GM19395 (cell line): ENCODE data around the gene MGA.

Experiments
- ATAC-seq: cut with Tn5 transposase; IDR thresholded peaks from one replicate; pipeline ENCODE4 v1.9.1; 2021; ENCODE audit warnings: mild to moderate bottlenecking, moderate library complexity; ENCODE audit not compliant: unreplicated experiment

MGA gene

GRCh38 chr15:41804916-41805666 is 144.9 kb downstream of the MGA start:
- no peak for ATAC-seq

DNA sequence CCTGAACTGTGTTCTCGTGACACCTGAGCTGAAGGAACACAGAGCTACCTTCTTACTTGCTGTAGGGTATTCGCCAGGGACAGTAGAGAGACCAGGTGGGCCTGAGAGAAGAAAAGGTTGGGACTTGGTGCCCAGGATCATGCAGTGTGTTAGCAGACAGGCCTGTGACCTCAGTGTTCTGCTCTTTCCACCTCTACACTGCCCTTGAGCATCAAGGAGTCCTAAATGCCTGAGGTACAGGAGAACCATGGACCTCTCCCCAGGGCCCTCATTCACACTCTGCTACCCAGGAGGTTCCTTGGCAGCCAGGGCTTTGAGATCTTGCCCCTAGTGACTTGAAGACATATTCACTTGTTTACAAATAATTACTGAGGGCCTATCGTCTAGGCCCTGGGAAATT is 145.5 kb downstream of the MGA start:
- ATAC-seq: no peak

- ATAC-seq: no peak
These were observed 146.3 kb downstream of the MGA start for GRCh38 chr15:41806291-41807181.

DNA sequence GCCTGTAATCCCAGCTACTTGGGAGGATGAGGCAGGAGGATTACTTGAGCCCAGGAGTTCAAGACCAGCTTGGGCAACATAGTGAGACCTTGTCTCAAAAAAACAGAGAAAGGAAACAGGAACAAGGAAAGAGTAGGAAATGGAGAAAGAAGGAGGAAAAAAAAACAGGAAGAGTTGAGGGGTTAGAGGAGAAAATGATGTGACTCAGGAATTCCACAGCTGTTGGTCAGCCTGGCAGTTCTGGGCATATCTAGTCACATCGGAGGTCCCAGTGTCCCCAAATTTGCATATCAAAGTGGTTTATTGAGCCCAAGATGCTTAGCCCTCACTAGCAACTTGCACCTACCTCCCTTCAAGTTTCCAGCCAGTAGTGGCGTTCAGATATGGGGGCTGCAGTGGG is 148.9 kb downstream of the MGA start:
- no peak for ATAC-seq

GRCh38 chr15:41809526-41810220 is 149.5 kb downstream of the MGA start:
- no peak for ATAC-seq

DNA sequence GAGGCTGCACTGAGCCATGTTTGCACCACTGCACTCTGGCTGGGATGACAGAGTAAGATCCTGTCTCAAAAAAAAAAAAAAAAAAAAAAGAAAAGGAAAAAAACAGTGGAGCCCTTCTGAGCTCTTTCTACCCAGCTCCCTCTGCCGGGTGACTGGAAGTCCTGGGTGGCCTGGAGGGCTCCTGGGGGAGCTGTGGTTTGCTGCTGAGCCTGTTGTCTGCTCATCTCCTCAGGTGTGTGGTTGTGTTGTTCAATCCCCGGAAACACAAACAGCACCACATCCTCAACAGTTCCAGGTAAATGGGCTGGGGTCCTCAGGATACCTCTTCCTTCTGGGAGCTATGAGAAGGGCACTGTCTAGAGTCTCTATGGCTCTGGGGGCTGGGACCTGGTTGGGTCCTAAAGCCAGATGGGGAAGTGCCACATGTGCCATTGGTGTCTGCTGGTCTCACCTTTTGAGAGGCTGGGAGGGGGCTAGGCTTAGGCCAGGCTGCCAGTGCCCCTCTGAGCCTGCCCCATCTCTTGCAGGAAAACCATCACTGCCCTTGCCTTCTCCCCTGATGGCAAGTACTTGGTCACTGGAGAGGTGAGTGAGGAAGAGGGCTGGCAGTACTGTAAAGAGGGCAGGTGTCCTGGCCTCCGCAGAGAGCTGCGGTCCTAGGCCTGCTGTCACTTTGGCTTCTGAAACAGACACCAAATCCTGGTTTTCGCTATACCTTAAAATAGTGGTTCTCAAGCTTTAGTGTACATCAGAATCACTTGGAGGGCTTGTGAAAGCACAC is 150.6 kb downstream of the MGA start:
- ATAC-seq: no peak

GRCh38 chr15:41811432-41812195 is 151.4 kb downstream of the MGA start:
- ATAC-seq: no peak

GRCh38 chr15:41812820-41813375 is 152.7 kb downstream of the MGA start:
- ATAC-seq: no peak

GRCh38 chr15:41813426-41813825 is 153.2 kb downstream of the MGA start:
- no peak for ATAC-seq

- ATAC-seq: no peak
These were observed 154.3 kb downstream of the MGA start for GRCh38 chr15:41814534-41814933.

DNA sequence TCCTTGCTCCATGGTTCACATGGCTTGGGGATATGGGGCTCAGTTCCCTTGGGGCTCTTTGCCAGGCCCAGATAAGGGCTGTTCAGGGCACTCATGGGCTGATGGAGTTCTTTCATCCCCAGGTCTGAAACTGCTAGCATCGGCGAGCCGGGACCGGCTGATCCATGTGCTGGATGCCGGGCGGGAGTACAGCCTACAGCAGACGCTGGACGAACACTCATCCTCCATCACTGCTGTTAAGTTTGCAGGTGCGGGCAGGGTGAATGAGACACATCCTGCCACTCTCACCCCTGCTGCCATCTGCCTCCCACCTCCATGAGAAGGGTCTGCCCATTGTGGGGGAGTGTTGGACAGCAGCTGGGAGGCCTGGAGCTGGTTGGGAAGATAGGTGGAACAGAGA is 156.6 kb downstream of the MGA start:
- ATAC-seq: no peak

GRCh38 chr15:41817327-41817726 is 157.1 kb downstream of the MGA start:
- ATAC-seq: no peak

DNA sequence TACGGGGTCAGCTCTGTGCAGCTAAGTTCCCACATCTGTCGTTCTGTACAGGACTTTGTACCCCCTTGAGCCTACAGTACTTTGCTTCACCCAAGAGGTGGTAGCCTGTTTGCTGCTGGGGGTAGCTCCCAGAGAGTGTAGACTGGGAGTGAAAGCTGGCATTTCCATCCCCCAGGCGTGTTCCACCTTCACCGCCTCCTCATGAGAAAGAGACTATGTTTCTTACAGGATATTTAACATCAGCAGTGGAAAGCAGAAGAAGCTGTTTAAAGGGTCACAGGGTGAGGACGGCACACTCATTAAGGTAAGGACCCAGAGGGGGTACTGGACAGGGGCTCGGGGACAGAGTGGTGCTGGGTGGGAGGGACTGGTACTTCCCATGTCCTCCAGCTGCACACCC is 157.6 kb downstream of the MGA start:
- no peak for ATAC-seq

GRCh38 chr15:41819455-41820050 is 159.3 kb downstream of the MGA start:
- no peak for ATAC-seq

DNA sequence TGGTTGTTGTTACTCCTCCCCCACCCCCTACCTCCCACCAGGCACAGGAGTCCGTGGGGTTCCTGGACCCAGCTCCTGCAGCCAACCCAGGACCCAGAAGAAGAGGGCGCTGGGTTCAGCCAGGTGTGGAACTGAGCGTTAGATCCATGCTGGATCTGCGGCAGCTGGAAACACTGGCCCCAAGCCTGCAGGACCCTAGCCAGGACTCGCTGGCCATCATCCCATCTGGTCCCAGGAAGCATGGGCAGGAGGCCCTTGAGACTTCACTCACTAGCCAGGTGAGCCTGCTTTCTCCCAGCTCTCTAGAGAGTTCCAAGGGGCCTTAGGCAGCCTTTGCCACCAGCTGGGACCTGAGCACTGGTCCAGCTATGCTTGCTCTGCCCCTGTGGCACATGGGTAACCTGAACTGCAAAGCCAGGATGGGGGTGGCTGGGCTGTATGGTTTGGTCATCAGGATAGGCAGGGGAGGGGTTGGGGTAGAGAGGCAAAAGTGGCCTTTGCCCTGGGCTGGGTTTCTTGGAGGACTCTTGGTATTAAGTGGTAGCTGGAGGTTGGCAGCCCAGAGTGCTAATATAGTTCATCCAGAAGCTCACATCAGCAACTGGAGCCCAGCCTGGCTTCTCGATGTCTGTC is 160.7 kb downstream of the MGA start:
- no peak for ATAC-seq

- no peak for ATAC-seq
These were observed 161.6 kb downstream of the MGA start for GRCh38 chr15:41821831-41822230.

DNA sequence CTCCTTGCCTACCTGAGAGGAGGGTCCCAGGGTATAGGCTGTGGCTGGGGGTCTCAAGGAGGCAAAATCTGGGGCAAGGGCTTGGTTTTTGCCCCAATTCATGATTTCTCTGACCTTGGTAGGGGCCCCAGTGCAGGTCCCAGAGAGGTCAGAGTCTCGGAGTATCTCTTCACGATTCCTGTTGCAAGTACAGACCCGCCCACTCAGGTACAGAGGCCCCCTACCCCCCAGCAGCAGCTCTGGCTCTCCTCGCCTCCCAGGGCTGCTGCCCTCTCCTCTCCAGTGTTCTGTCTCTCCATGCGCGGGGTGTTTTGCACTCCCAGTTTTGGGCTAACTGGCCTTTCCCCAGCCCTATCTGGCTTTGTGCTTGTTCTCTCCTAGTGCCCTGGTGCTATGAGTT is 162.3 kb downstream of the MGA start:
- no peak for ATAC-seq
